ENCODE measurements around the gene REV1. TPM values are rescaled to one million over a fixed set of nuclear protein-coding genes. Genes with fewer than 3 reads are reported as not detected.
A peak's percentile ranks its signal among the peaks of the same experiment; 100 is the strongest.

The REV1 gene
- total RNA-seq, 2 donors from 2014 or later, result 43.9 to 44.6 TPM

DNA sequence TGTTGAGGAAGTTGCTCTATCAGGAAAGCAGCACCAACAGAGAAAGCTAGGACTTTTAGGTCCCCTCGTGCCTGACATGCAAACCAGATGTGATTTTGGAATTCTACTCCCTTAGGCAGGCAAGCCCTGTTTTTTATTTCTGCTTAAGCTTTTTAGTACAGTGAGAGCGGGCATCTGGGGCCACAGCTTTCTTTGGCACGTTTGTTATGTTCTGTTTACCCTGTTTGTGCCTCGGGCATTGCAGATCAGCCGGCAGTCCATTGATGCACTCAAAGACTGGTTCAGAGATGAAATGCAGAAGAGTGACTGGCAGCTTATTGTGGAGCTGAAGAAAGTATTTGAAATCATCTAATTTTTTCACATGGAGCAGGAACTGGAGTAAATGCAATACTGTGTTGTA lies 90.8 kb downstream of the REV1 start:
- Mint-ChIP-seq H3K36me3 (ENCODE audit: low read depth) (peaks cover 82% of the 10 kb centered on the region), H3K4me3 (no peak overlapping the region), H3K27ac (peak overlapping the region; percentile 48), H3K9me3 (no peaks in the 10 kb centered on the region), H3K4me1 (peaks cover 30% of the 10 kb centered on the region), H3K27me3 (ENCODE audit: insufficient read depth) (no peaks in the 10 kb centered on the region)
- Histone ChIP-seq H3K27ac (ENCODE audit: low read depth, low read length) (no peak overlapping the region), H3K9ac (ENCODE audit: extremely low read depth, low read length, poor library complexity, severe bottlenecking) (no peak overlapping the region), H3K4me3 (ENCODE audit: low read length) (no peak overlapping the region), H3K9me3 (ENCODE audit: control insufficient read depth, low read length) (no peaks in the 10 kb centered on the region), H3K36me3 (ENCODE audit: control insufficient read depth, insufficient read depth, low read length) (peaks cover 86% of the 10 kb centered on the region), H3K27me3 (ENCODE audit: control insufficient read depth, insufficient read depth, low read length, poor library complexity, severe bottlenecking) (no peaks in the 10 kb centered on the region), H3K4me1 (ENCODE audit: control insufficient read depth, insufficient read depth, low read length) (peaks cover 4% of the 10 kb centered on the region)
- no peak for DNase-seq
- TF ChIP-seq, protein P1, sequence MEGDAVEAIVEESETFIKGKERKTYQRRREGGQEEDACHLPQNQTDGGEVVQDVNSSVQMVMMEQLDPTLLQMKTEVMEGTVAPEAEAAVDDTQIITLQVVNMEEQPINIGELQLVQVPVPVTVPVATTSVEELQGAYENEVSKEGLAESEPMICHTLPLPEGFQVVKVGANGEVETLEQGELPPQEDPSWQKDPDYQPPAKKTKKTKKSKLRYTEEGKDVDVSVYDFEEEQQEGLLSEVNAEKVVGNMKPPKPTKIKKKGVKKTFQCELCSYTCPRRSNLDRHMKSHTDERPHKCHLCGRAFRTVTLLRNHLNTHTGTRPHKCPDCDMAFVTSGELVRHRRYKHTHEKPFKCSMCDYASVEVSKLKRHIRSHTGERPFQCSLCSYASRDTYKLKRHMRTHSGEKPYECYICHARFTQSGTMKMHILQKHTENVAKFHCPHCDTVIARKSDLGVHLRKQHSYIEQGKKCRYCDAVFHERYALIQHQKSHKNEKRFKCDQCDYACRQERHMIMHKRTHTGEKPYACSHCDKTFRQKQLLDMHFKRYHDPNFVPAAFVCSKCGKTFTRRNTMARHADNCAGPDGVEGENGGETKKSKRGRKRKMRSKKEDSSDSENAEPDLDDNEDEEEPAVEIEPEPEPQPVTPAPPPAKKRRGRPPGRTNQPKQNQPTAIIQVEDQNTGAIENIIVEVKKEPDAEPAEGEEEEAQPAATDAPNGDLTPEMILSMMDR (conservative IDR thresholded peaks at IDR 0.05), result no peak
- WGBS, 2 experiments (ENCODE audit: insufficient coverage in 1 of 2, insufficient read length in 1 of 2), result 94 to 96% methylated on average over 3 to 5 of the region's 5 CpGs

DNA sequence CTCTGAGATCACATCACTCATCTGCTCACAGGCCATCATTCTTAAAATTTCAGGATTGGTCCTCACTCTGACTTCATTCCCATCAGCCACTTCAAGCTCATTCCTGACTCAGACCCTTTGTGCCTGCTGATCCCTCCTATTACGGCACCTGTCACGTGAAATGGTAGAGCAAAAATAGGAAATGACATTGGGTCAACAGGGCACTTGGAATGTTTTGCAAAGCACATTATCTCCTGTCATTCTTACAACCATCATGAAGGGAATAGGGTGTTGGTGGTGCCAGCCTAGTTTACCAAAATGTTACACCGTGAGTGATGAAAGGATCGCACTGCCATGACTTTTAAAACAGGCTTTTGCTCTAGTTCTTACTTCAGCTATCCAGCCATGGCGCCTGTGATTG lies 91.5 kb downstream of the REV1 start:
- TF ChIP-seq, protein P1 (conservative IDR thresholded peaks at IDR 0.05), result no peak
- no peak overlapping the region for H3K4me3 ChIP-seq (ENCODE audit: low read length)
- Mint-ChIP-seq H3K27ac (no peak overlapping the region), H3K36me3 (ENCODE audit: low read depth) (peaks cover 86% of the 10 kb centered on the region), H3K4me3 (no peak overlapping the region), H3K4me1 (peaks cover 23% of the 10 kb centered on the region), H3K9me3 (no peaks in the 10 kb centered on the region), H3K27me3 (ENCODE audit: insufficient read depth) (no peaks in the 10 kb centered on the region)
- no peaks in the 10 kb centered on the region for H3K27me3 ChIP-seq (ENCODE audit: control insufficient read depth, insufficient read depth, low read length, poor library complexity, severe bottlenecking)
- peaks cover 4% of the 10 kb centered on the region for H3K4me1 ChIP-seq (ENCODE audit: control insufficient read depth, insufficient read depth, low read length)
- DNase-seq, result no peak
- H3K36me3 ChIP-seq (ENCODE audit: control insufficient read depth, insufficient read depth, low read length), result peaks cover 86% of the 10 kb centered on the region
- no peak overlapping the region for H3K27ac ChIP-seq (ENCODE audit: low read depth, low read length)
- H3K9ac ChIP-seq (ENCODE audit: extremely low read depth, low read length, poor library complexity, severe bottlenecking), result no peak overlapping the region
- H3K9me3 ChIP-seq (ENCODE audit: control insufficient read depth, low read length), result no peaks in the 10 kb centered on the region
- 93 to 98% methylated on average over 4 to 5 of the region's 5 CpGs for WGBS, 2 experiments (ENCODE audit: insufficient coverage in 1 of 2, insufficient read length in 1 of 2)

DNA sequence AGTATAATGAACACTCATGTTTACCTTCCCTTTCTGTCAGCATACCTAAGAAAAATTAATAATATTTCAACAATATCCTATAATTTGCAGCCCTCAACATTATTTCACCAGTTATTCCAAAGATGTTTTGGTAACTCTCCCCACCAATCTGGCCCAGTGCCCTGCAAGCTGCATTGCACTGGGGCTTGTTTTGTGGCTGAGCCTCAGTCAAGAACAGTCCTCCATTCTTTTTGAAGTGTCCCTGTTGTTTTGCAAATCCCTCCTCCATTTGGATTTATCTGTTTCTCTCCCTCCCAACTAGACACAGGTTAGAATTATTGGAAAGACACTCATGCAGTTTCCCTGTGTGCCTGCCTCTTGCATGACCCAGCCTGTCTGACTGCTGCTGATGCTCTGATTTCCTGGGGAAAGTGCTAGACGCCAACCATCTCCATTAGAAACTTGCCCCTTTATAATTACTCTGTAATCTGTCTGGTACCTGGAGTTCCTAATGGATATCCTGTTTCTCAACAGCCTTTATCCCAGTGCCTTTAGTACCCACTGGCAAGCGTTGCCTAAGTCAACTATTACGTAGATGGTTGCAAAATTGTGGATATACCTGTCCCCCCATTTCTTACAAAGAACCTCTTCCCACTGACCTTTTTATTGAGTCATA lies 92.4 kb downstream of the REV1 start:
- peaks cover 85% of the 10 kb centered on the region for H3K36me3 ChIP-seq (ENCODE audit: control insufficient read depth, insufficient read depth, low read length)
- H3K27ac ChIP-seq (ENCODE audit: low read depth, low read length), result no peak overlapping the region
- peak overlapping the region; percentile 35 for H3K27ac Mint-ChIP-seq
- H3K9me3 ChIP-seq (ENCODE audit: control insufficient read depth, low read length), result no peaks in the 10 kb centered on the region
- no peaks in the 10 kb centered on the region for H3K9me3 Mint-ChIP-seq
- WGBS, 2 experiments (ENCODE audit: insufficient coverage in 1 of 2, insufficient read length in 1 of 2), result 86 to 92% methylated on average over 1 to 3 of the region's 3 CpGs
- DNase-seq, result no peak
- H3K36me3 Mint-ChIP-seq (ENCODE audit: low read depth), result peaks cover 77% of the 10 kb centered on the region
- no peaks in the 10 kb centered on the region for H3K27me3 ChIP-seq (ENCODE audit: control insufficient read depth, insufficient read depth, low read length, poor library complexity, severe bottlenecking)
- peaks cover 17% of the 10 kb centered on the region for H3K4me1 Mint-ChIP-seq
- no peak overlapping the region for H3K9ac ChIP-seq (ENCODE audit: extremely low read depth, low read length, poor library complexity, severe bottlenecking)
- H3K27me3 Mint-ChIP-seq (ENCODE audit: insufficient read depth), result no peaks in the 10 kb centered on the region
- H3K4me3 Mint-ChIP-seq, result no peak overlapping the region
- no peak overlapping the region for H3K4me3 ChIP-seq (ENCODE audit: low read length)
- H3K4me1 ChIP-seq (ENCODE audit: control insufficient read depth, insufficient read depth, low read length), result peaks cover 4% of the 10 kb centered on the region
- TF ChIP-seq, protein P1 (conservative IDR thresholded peaks at IDR 0.05), result no peak

Measured in endodermal cell (in vitro differentiated cells).